ENCODE measurements around the gene DLEC1.

Gene DLEC1

DNA sequence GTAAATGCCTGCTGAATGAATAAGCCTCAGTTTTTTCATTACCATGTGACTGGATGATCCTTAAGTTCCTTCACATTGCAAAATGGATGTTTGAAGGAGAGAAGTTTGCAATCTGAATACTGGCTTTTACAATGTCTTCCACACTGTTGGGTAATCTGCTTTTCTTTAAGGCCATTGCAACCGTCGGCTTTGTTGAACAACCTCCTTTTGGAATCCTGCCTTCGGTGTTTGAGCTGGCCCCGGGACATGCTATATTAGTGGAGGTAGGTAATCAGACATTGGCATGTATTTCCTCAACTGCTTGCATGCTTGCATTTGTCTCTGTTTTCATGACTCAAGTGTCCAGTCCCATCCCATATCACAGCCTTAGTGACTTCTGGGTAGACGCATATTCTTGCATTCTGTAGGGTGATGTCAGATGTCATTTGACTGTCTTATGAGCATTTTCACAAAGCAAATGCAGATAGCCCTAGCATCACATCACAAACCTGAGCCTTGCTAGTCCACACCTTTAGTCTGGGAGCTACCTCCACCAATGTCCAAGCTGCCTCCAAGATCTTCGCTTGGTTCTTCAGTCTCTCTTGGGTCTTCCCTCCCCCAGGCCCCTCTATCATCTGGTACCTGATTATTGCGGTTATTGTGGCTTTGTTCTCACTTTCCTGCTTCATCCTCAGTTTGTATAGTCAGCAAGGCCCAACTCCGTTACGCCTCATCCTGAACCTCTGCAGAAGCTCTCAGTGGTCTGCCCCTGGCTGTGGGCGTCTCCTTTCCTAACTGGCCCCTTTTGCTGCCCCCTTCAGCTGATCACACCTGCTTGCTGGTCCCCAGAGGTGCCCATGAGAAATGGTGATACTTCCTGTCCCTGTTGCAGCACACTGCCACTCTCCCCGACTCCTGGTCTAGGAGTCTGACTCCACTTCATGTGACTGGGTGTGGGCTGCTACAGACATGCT, 49.4 kb downstream of the DLEC1 start:
- peaks cover 3% of the 10 kb centered on the region for H3K4me1 Mint-ChIP-seq
- H3K9me3 Mint-ChIP-seq, result peaks cover 8% of the 10 kb centered on the region
- H3K4me3 Mint-ChIP-seq, result no peak overlapping the region
- ATAC-seq (no peak), DNase-seq (no peak)
- no peaks in the 10 kb centered on the region for H3K27me3 Mint-ChIP-seq
- no peak overlapping the region for H3K27ac Mint-ChIP-seq
- H3K36me3 Mint-ChIP-seq (ENCODE audit: low read depth), result peaks cover 5% of the 10 kb centered on the region

- H3K36me3 Mint-ChIP-seq (ENCODE audit: low read depth), result peaks cover 2% of the 10 kb centered on the region
- H3K4me1 Mint-ChIP-seq, result peaks cover 2% of the 10 kb centered on the region
- no peak overlapping the region for H3K27ac Mint-ChIP-seq
- no peak for ATAC-seq
- no peaks in the 10 kb centered on the region for H3K27me3 Mint-ChIP-seq
- no peak for DNase-seq
- H3K4me3 Mint-ChIP-seq, result no peak overlapping the region
- H3K9me3 Mint-ChIP-seq, result peaks cover 4% of the 10 kb centered on the region
Observed at GRCh38 chr3:38089163-38089562, 50.2 kb downstream of the DLEC1 start.

GRCh38 chr3:38090453-38090852, 51.4 kb downstream of the DLEC1 start:
- Mint-ChIP-seq H3K4me1 (no peaks in the 10 kb centered on the region), H3K9me3 (no peaks in the 10 kb centered on the region), H3K27me3 (no peaks in the 10 kb centered on the region), H3K4me3 (no peak overlapping the region), H3K36me3 (ENCODE audit: low read depth) (no peaks in the 10 kb centered on the region), H3K27ac (no peak overlapping the region)
- no peak for DNase-seq
- ATAC-seq, result no peak

DNA sequence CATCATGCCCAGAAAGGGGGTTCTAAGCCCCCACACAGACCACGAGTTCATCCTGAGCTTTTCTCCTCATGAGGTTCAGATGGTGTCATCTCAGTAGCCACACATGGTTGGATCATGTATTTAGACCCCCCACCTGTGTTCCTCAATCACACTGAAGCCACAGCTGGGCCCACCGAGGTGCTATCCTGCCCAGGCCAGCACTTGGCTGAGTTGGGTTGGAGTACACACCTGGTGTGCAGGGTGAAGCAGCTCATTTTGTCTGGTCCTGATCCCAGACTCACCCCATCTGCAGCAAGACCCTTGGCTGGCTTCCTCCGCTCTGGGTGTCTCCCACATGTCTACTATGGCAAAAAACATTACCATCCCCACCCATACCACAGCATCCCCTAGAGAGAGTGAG, 56.0 kb downstream of the DLEC1 start:
- Mint-ChIP-seq H3K27ac (no peak overlapping the region), H3K9me3 (no peaks in the 10 kb centered on the region), H3K4me1 (no peaks in the 10 kb centered on the region), H3K27me3 (no peaks in the 10 kb centered on the region), H3K4me3 (no peak overlapping the region), H3K36me3 (ENCODE audit: low read depth) (no peaks in the 10 kb centered on the region)
- ATAC-seq, result no peak
- DNase-seq, result no peak

DNA sequence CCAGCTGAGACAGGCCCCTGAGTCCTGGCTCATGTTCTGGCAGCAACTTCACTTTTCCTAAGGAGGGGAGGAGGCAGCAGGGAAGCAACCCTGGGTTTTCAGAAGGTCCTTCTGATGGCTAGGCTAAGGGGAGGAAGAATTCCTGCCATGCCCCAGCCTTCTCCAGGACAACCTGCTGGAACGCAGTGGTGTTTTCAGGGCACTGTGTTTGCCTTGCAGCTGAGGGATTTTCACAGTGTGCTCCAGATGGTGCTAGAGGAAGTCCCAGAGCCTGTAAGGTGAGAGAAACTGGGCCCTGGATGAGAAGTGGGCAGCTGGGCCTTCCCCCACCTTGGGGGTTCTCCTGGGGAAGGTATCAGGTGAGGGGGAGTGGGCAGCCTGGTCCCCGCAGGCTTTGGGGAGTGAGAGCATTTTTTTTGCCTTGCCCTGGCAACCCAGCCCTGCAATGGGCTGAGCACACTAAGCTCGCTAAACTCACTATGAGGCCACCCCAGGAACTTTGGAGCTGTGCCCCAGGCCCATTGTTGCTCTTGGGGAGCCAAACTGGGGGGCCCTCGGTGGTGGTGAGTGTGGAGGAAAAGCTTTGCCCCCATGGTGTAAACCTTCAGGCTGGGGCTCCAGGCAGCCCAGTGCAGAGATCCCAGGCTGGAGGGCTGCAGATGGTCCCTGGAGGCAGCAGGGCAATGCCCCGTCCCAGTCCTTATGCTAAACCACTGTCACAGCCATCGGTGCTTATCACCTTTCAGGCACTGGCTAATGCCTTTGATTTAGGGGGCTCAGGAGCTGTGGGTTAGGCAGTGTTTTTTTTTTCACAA, 56.9 kb downstream of the DLEC1 start:
- no peak overlapping the region for H3K4me3 Mint-ChIP-seq
- H3K27ac Mint-ChIP-seq, result no peak overlapping the region
- no peaks in the 10 kb centered on the region for H3K27me3 Mint-ChIP-seq
- no peak for ATAC-seq
- H3K36me3 Mint-ChIP-seq (ENCODE audit: low read depth), result no peaks in the 10 kb centered on the region
- no peaks in the 10 kb centered on the region for H3K9me3 Mint-ChIP-seq
- no peak for DNase-seq
- H3K4me1 Mint-ChIP-seq, result no peaks in the 10 kb centered on the region

- H3K4me1 Mint-ChIP-seq, result no peaks in the 10 kb centered on the region
- no peaks in the 10 kb centered on the region for H3K27me3 Mint-ChIP-seq
- no peaks in the 10 kb centered on the region for H3K36me3 Mint-ChIP-seq (ENCODE audit: low read depth)
- H3K27ac Mint-ChIP-seq, result no peak overlapping the region
- ATAC-seq (no peak), DNase-seq (no peak)
- H3K4me3 Mint-ChIP-seq, result no peak overlapping the region
- no peaks in the 10 kb centered on the region for H3K9me3 Mint-ChIP-seq
Observed at GRCh38 chr3:38097446-38098375, 58.7 kb downstream of the DLEC1 start.

DNA sequence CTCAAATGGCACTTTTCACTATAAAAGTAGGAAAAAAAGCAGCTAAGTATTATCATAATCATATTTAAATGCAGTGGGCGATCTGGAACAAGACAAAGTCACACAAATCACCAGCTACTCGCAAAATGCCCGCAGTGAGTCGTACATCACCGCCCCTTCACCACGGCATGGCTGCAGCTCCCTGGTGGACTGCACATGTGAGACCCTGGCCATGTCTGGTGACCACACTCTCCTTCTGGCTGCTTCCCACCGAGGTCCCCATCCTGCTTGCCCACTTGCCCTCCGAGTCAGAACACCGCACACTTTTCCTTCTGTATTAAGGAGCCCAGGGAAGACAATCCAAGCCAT, 59.3 kb downstream of the DLEC1 start:
- Mint-ChIP-seq H3K36me3 (ENCODE audit: low read depth) (no peaks in the 10 kb centered on the region), H3K4me1 (no peaks in the 10 kb centered on the region), H3K9me3 (no peaks in the 10 kb centered on the region), H3K27ac (no peak overlapping the region), H3K4me3 (no peak overlapping the region), H3K27me3 (no peaks in the 10 kb centered on the region)
- DNase-seq, result no peak
- ATAC-seq, result no peak

DNA sequence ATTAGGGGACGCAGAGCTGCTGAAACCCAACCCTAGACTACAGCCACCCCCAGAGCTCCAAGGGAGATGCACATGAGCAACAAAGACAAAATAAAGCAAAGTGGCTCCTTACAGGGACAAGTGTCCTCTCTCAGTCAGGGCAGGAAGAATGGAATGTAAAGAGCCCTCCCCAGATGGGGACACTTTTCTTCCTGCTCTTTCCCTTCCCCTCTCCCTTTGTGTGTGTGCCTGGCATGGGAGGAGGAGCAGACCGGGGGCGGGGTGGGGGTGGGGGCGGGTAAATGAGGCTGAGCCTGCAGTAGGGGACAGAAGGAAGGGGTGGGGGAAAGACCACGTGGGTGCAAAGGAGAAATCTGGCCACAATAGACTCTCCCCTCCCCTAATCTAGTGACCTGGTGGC, 60.5 kb downstream of the DLEC1 start:
- no peak overlapping the region for H3K27ac Mint-ChIP-seq
- H3K4me1 Mint-ChIP-seq, result no peaks in the 10 kb centered on the region
- no peaks in the 10 kb centered on the region for H3K9me3 Mint-ChIP-seq
- no peaks in the 10 kb centered on the region for H3K27me3 Mint-ChIP-seq
- ATAC-seq (no peak), DNase-seq (no peak)
- H3K4me3 Mint-ChIP-seq, result no peak overlapping the region
- H3K36me3 Mint-ChIP-seq (ENCODE audit: low read depth), result no peaks in the 10 kb centered on the region

GRCh38 chr3:38100498-38100897, 61.5 kb downstream of the DLEC1 start:
- H3K27me3 Mint-ChIP-seq, result peaks cover 2% of the 10 kb centered on the region
- H3K27ac Mint-ChIP-seq, result no peak overlapping the region
- no peak for ATAC-seq
- no peak for DNase-seq
- no peaks in the 10 kb centered on the region for H3K4me1 Mint-ChIP-seq
- peaks cover 9% of the 10 kb centered on the region for H3K9me3 Mint-ChIP-seq
- H3K36me3 Mint-ChIP-seq (ENCODE audit: low read depth), result no peaks in the 10 kb centered on the region
- H3K4me3 Mint-ChIP-seq, result no peak overlapping the region

GRCh38 chr3:38101811-38102443, 62.9 kb downstream of the DLEC1 start:
- H3K36me3 Mint-ChIP-seq (ENCODE audit: low read depth), result no peaks in the 10 kb centered on the region
- H3K4me3 Mint-ChIP-seq, result no peak overlapping the region
- DNase-seq (no peak), ATAC-seq (no peak)
- H3K4me1 Mint-ChIP-seq, result no peaks in the 10 kb centered on the region
- H3K27me3 Mint-ChIP-seq, result peaks cover 2% of the 10 kb centered on the region
- no peak overlapping the region for H3K27ac Mint-ChIP-seq
- H3K9me3 Mint-ChIP-seq, result peaks cover 13% of the 10 kb centered on the region

GRCh38 chr3:38102444-38102814, 63.4 kb downstream of the DLEC1 start:
- H3K4me3 Mint-ChIP-seq, result no peak overlapping the region
- H3K4me1 Mint-ChIP-seq, result no peaks in the 10 kb centered on the region
- H3K27ac Mint-ChIP-seq, result no peak overlapping the region

DNA sequence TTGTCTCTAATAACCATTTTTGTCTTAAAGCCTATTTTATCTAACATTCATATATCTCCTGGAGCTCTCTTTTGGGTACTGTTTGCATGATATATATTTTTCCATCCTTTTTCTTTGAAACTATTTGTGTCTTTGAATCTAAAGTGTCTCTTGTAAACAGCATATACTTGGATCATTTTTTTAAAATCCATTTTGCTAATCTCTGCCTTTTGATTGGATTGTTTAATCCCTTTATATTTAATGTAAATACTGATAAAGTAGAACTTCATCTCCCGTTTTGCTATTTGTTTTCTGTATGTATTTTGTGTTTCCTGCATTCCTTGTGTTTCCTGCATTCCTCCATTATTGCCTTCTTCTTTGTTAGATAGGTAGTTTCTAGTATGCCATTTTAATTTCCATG, 66.5 kb downstream of the DLEC1 start:
- DNase-seq (no peak), ATAC-seq (no peak)
- H3K36me3 Mint-ChIP-seq (ENCODE audit: low read depth), result no peaks in the 10 kb centered on the region
- H3K4me1 Mint-ChIP-seq, result no peaks in the 10 kb centered on the region
- H3K27ac Mint-ChIP-seq, result no peak overlapping the region
- H3K27me3 Mint-ChIP-seq, result peaks cover 2% of the 10 kb centered on the region
- H3K9me3 Mint-ChIP-seq, result peaks cover 13% of the 10 kb centered on the region
- no peak overlapping the region for H3K4me3 Mint-ChIP-seq

More at GRCh38 chr3:38102444-38102814, 63.4 kb downstream of the DLEC1 start:
- Mint-ChIP-seq H3K9me3 (peaks cover 13% of the 10 kb centered on the region), H3K36me3 (ENCODE audit: low read depth) (no peaks in the 10 kb centered on the region), H3K27me3 (peaks cover 2% of the 10 kb centered on the region)
- ATAC-seq, result no peak
- DNase-seq, result no peak

GRCh38 chr3:38107911-38108648, 69.1 kb downstream of the DLEC1 start:
- DNase-seq (no peak), ATAC-seq (no peak)
- Mint-ChIP-seq H3K27me3 (peaks cover 2% of the 10 kb centered on the region), H3K4me1 (no peaks in the 10 kb centered on the region), H3K4me3 (no peak overlapping the region), H3K36me3 (ENCODE audit: low read depth) (no peaks in the 10 kb centered on the region), H3K9me3 (peaks cover 13% of the 10 kb centered on the region), H3K27ac (no peak overlapping the region)

Measured in activated naive CD8-positive, alpha-beta T cell treated with anti-CD3 and anti-CD28 coated beads, Interleukin-2, amount 50 U/mL, for 24 hours (primary cell).